SU-DHL-6 (cell line): Measurements from ENCODE around the gene KRTAP4-5.
"Not testable (repeated sequence)": the region's sequence is repeated elsewhere in the genome, so short reads cannot be mapped to it uniquely, and the experiment has no call there.

Experiments used
- H2AFZ ChIP-seq: fragments of 200-600 bp; sonication (generic); 2 replicates; pipeline ENCODE4 v1.6.1; 2014; ENCODE audit warnings: low read depth, mild to moderate bottlenecking, moderate library complexity, mixed read lengths, antibody characterized with exemption, low read length; ENCODE audit not compliant: severe bottlenecking
- H3F3A ChIP-seq: fragments of 200-600 bp; shearing (Covaris generic); 2 replicates; pipeline ENCODE4 v1.6.0; 2016; ENCODE audit warnings: antibody characterized with exemption, mild to moderate bottlenecking; ENCODE audit not compliant: insufficient read depth
- H3K27ac ChIP-seq: fragments of 200-600 bp; sonication (generic); 2 replicates; pipeline ENCODE4 v1.5.1; 2016; ENCODE audit warnings: low read depth, mild to moderate bottlenecking, low read length, moderate library complexity, mixed read lengths
- H3K27me3 ChIP-seq: fragments of 200-600 bp; sonication (generic), shearing (Covaris generic); 2 replicates; pipeline ENCODE4 v1.6.0; 2014; ENCODE audit warnings: mild to moderate bottlenecking, low read length
- H3K36me3 ChIP-seq: fragments of 200-600 bp; sonication (generic); 2 replicates; pipeline ENCODE4 v1.6.1; 2014; ENCODE audit warnings: mild to moderate bottlenecking, low read length, mixed read lengths
- H3K4me2 ChIP-seq: fragments of 300-600, 200-600 bp; shearing (Covaris generic), sonication (generic); 2 replicates; pipeline ENCODE4 v1.6.0; 2014; ENCODE audit warnings: low read length, low read depth, mild to moderate bottlenecking; ENCODE audit not compliant: poor library complexity, severe bottlenecking
- H3K4me3 ChIP-seq: fragments of 200-600 bp; sonication (generic); 2 replicates; pipeline ENCODE4 v1.5.1; 2014; ENCODE audit warnings: antibody characterized with exemption, low read length, mild to moderate bottlenecking, mixed read lengths; ENCODE audit not compliant: insufficient read depth, poor library complexity, severe bottlenecking
- H3K79me2 ChIP-seq: fragments of 200-600 bp; sonication (generic); 2 replicates; pipeline ENCODE4 v1.6.1; 2014; ENCODE audit warnings: mild to moderate bottlenecking, low read length, moderate library complexity; ENCODE audit not compliant: insufficient read depth
- H3K9ac ChIP-seq: fragments of 200-600 bp; sonication (generic); 2 replicates; pipeline ENCODE4 v1.7.0; 2014; ENCODE audit warnings: mild to moderate bottlenecking, low read length
- H3K9me2 ChIP-seq: fragments of 200-600 bp; sonication (generic); replicated peaks from 2 replicates; pipeline ENCODE4 v1.6.1; 2014; ENCODE audit warnings: low read length; ENCODE audit not compliant: insufficient read depth
- H3K9me3 ChIP-seq: fragments of 200-600 bp; sonication (generic); 2 replicates; pipeline ENCODE4 v1.6.1; 2014; ENCODE audit warnings: low read length, mixed read lengths; ENCODE audit not compliant: insufficient read depth
- H4K20me1 ChIP-seq: fragments of 200-600 bp; sonication (generic); 2 replicates; pipeline ENCODE4 v1.6.1; 2014; ENCODE audit warnings: low read depth, mild to moderate bottlenecking, antibody characterized with exemption, low read length, moderate library complexity, mixed read lengths
- EZH2phosphoT487 ChIP-seq: fragments of 200-600 bp; sonication (generic), shearing (Covaris generic); conservative IDR thresholded peaks from 2 replicates; pipeline ENCODE4 v1.6.1; 2018; ENCODE audit warnings: mild to moderate bottlenecking, antibody characterized with exemption, low read length, moderate library complexity, mixed read lengths
- TF ChIP-seq, protein P1 (sequence below): fragments of 200-600 bp; sonication (generic); IDR thresholded peaks from one replicate; pipeline ENCODE4 v1.5.1; 2017; ENCODE audit warnings: antibody characterized with exemption, mild to moderate bottlenecking, low read length, moderate library complexity; ENCODE audit not compliant: insufficient read depth, poor library complexity, severe bottlenecking

Gene KRTAP4-5

DNA sequence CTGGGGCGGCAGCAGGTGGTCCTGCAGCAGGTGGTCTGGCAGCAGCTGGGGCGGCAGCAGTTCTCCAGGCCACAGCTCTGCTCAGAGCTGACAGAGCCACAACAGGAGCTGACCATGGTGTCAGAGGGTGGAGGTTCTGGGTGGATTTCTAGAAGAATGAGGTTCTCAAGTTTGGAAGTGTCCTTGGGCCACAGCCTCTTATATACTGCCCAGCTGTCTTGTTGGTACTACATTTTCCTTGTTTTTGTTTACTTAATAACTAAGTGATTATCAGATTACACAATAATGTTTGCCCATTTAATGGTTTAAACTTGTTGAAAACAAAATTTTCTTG is at the start of gene KRTAP4-5:
TSS of gene KRTAP4-5 (minus strand) at position 174 of the 334 bp plus-strand sequence. CDS start at position 116, 58 bp downstream.
- Histone ChIP-seq H3K27ac (no peak within 1 kb of the TSS), H3K4me3 (no peak within 1 kb of the TSS), H3K9ac (no peak within 1 kb of the TSS), H3K79me2 (no peaks in the 10 kb centered on the region), H2AFZ (no peak within 1 kb of the TSS), H3F3A (no peaks in the 10 kb centered on the region), H3K36me3 (no peaks in the 10 kb centered on the region), H3K4me2 (no peak within 1 kb of the TSS), H3K9me3 (no peaks in the 10 kb centered on the region), H4K20me1 (no peaks in the 10 kb centered on the region), H3K9me2 (no peaks in the 10 kb centered on the region), H3K27me3 (no peaks in the 10 kb centered on the region; the same call in 1 of the 2 replicates)
- no peak for TF ChIP-seq EZH2phosphoT487
- TF ChIP-seq, protein P1, sequence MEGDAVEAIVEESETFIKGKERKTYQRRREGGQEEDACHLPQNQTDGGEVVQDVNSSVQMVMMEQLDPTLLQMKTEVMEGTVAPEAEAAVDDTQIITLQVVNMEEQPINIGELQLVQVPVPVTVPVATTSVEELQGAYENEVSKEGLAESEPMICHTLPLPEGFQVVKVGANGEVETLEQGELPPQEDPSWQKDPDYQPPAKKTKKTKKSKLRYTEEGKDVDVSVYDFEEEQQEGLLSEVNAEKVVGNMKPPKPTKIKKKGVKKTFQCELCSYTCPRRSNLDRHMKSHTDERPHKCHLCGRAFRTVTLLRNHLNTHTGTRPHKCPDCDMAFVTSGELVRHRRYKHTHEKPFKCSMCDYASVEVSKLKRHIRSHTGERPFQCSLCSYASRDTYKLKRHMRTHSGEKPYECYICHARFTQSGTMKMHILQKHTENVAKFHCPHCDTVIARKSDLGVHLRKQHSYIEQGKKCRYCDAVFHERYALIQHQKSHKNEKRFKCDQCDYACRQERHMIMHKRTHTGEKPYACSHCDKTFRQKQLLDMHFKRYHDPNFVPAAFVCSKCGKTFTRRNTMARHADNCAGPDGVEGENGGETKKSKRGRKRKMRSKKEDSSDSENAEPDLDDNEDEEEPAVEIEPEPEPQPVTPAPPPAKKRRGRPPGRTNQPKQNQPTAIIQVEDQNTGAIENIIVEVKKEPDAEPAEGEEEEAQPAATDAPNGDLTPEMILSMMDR: no peak

DNA sequence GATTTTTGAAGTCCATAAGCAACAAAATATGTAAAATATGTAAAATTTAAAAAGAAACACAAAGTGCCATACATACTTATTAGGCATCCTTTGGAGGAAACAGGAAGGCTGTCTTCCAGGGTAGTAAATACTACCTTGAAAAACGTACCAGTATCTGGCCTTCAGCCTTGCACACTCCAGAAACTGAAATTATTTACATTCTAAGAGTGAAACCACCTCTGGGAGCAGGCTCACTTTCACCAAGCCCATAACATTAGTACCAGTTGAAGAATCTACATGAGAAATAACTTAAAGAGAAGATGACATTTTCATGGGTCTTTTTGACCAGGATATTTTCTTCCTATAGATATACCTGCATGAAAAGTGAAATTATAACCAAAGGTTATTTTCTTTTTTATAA is 46.4 kb upstream of the KRTAP4-5 start:
- Histone ChIP-seq H3K9me3 (no peaks in the 10 kb centered on the region), H3K9ac (no peak overlapping the region), H3K27ac (no peak overlapping the region), H3K27me3 (no peaks in the 10 kb centered on the region), H3K9me2 (no peaks in the 10 kb centered on the region), H2AFZ (no peak overlapping the region), H3K79me2 (no peaks in the 10 kb centered on the region), H4K20me1 (no peaks in the 10 kb centered on the region), H3K4me2 (no peak overlapping the region), H3K36me3 (no peaks in the 10 kb centered on the region), H3K4me3 (no peak overlapping the region), H3F3A (no peaks in the 10 kb centered on the region)
- TF ChIP-seq, protein P1: no peak
- no peak for TF ChIP-seq EZH2phosphoT487

DNA sequence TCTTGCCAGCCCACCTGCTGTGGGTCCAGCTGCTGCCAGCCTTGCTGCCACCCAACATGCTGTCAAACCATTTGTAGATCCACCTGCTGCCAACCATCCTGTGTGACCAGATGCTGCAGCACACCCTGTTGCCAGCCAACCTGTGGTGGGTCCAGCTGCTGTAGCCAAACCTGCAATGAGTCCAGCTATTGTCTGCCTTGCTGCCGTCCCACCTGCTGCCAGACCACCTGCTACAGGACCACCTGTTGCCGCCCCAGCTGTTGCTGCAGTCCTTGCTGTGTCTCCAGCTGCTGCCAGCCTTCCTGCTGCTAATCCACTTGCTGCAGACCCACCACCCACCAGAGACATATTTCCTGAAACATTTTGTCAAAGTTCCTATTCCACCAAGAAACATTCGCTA is 40.7 kb upstream of the KRTAP4-5 start:
- Histone ChIP-seq H3K4me3 (no peak overlapping the region), H3K27me3 (no peaks in the 10 kb centered on the region), H3K79me2 (no peaks in the 10 kb centered on the region), H3K36me3 (no peaks in the 10 kb centered on the region), H3K4me2 (no peak overlapping the region), H3K9ac (no peak overlapping the region), H4K20me1 (no peaks in the 10 kb centered on the region), H2AFZ (no peak overlapping the region), H3K27ac (no peak overlapping the region), H3K9me2 (no peaks in the 10 kb centered on the region), H3F3A (no peaks in the 10 kb centered on the region), H3K9me3 (no peaks in the 10 kb centered on the region)
- TF ChIP-seq, protein P1: no peak
- no peak for TF ChIP-seq EZH2phosphoT487

DNA sequence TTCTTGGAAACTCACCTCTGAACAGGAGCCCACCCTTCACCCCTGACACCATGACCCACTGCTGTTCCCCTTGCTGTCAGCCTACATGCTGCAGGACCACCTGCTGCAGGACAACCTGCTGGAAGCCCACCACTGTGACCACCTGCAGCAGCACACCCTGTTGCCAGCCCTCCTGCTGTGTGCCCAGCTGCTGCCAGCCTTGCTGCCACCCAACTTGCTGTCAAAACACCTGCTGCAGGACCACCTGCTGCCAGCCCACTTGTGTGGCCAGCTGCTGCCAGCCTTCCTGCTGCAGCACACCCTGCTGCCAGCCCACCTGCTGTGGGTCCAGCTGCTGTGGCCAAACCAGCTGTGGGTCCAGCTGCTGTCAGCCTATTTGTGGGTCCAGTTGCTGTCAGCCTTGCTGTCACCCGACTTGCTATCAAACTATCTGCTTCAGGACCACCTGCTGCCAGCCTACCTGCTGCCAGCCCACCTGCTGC is 40.3 kb upstream of the KRTAP4-5 start, which contains the start of gene KRTAP9-1:
TSS of gene KRTAP9-1 (plus strand) at position 51 of the 482 bp plus-strand sequence. CDS start at position 51, 0 bp downstream.
- H3K36me3 ChIP-seq, H2AFZ ChIP-seq, H3K9ac ChIP-seq, H3K9me2 ChIP-seq, H3K27me3 ChIP-seq, H3K79me2 ChIP-seq, H4K20me1 ChIP-seq, H3K4me2 ChIP-seq, H3K9me3 ChIP-seq, H3K27ac ChIP-seq, H3K4me3 ChIP-seq, H3F3A ChIP-seq: not testable (repeated sequence)
